Measurements from ENCODE around the gene RNF220.

DNA sequence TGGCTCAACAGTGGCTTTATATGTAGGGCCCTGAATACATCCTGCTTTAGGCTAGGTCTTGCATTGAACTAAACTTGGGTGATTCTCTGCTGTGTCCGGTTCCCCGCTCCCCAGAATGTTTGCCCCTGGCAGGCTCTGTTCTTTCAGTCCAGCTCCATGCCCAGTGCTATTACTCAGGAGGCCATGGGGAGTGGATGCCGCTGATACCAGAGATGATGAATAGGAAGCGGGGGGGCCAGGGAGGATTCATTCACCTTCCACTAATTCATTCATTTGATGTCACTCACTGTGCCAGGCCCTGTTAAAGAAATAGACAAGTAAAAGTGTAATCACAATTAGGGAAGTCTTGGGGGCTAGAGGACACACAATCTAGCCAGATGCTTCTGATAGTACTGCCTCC, 185.4 kb downstream of the RNF220 start:
- TF ChIP-seq, protein P1, sequence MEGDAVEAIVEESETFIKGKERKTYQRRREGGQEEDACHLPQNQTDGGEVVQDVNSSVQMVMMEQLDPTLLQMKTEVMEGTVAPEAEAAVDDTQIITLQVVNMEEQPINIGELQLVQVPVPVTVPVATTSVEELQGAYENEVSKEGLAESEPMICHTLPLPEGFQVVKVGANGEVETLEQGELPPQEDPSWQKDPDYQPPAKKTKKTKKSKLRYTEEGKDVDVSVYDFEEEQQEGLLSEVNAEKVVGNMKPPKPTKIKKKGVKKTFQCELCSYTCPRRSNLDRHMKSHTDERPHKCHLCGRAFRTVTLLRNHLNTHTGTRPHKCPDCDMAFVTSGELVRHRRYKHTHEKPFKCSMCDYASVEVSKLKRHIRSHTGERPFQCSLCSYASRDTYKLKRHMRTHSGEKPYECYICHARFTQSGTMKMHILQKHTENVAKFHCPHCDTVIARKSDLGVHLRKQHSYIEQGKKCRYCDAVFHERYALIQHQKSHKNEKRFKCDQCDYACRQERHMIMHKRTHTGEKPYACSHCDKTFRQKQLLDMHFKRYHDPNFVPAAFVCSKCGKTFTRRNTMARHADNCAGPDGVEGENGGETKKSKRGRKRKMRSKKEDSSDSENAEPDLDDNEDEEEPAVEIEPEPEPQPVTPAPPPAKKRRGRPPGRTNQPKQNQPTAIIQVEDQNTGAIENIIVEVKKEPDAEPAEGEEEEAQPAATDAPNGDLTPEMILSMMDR (IDR thresholded peaks at IDR 0.05): no peak
- no peak for TF ChIP-seq POLR2A (IDR thresholded peaks at IDR 0.05)
- TF ChIP-seq EP300 (IDR thresholded peaks at IDR 0.05; ENCODE audit: low read depth): no peak
